MM.1S (cell line): ENCODE measurements around the gene TRIAP1.

Experiments
- DNase-seq: peaks from one replicate; pipeline ENCODE4 v3.0.0-alpha.2; 2015
- H2AFZ ChIP-seq: fragments of 300-600 bp; sonication (generic); 2 replicates; pipeline ENCODE4 v1.6.0; 2016; ENCODE audit warnings: antibody characterized with exemption, low read length
- H3F3A ChIP-seq: fragments of 300-600 bp; sonication (generic); 2 replicates; pipeline ENCODE4 v1.6.1; 2016; ENCODE audit warnings: mild to moderate bottlenecking, antibody characterized with exemption, low read length, moderate library complexity, mixed read lengths; ENCODE audit not compliant: insufficient read depth
- H3K27ac ChIP-seq: fragments of 300-600 bp; sonication (generic); 2 replicates; pipeline ENCODE4 v1.5.1; 2016; ENCODE audit warnings: mild to moderate bottlenecking, low read length
- H3K27me3 ChIP-seq: fragments of 300-600 bp; sonication (generic); replicated peaks from 2 replicates; pipeline ENCODE4 v1.6.0; 2016; ENCODE audit warnings: low read length; ENCODE audit not compliant: insufficient read depth
- H3K36me3 ChIP-seq: fragments of 300-600 bp; sonication (generic); replicated peaks from 2 replicates; pipeline ENCODE4 v1.6.1; 2016; ENCODE audit warnings: mild to moderate bottlenecking, low read length, mixed read lengths; ENCODE audit not compliant: insufficient read depth
- H3K4me1 ChIP-seq: fragments of 300-600 bp; sonication (generic); 2 replicates; pipeline ENCODE4 v1.6.1; 2016; ENCODE audit warnings: low read length, mixed read lengths
- H3K4me2 ChIP-seq: fragments of 300-600 bp; sonication (generic); 2 replicates; pipeline ENCODE4 v1.6.0; 2016; ENCODE audit warnings: low read depth, low read length
- H3K4me3 ChIP-seq: fragments of 300-600 bp; sonication (generic); 2 replicates; pipeline ENCODE4 v1.5.1; 2016; ENCODE audit warnings: low read length, mixed read lengths
- H3K79me2 ChIP-seq: fragments of 300-600 bp; sonication (generic); 2 replicates; pipeline ENCODE4 v1.6.1; 2016; ENCODE audit warnings: mixed run types, low read length, mixed read lengths
- H3K9ac ChIP-seq: fragments of 300-600 bp; sonication (generic); 2 replicates; pipeline ENCODE4 v1.6.1; 2016; ENCODE audit warnings: low read length, mixed read lengths
- H3K9me2 ChIP-seq: fragments of 300-600 bp; sonication (generic); replicated peaks from 2 replicates; pipeline ENCODE4 v1.6.1; 2016; ENCODE audit warnings: mild to moderate bottlenecking, low read length, mixed read lengths; ENCODE audit not compliant: insufficient read depth
- H3K9me3 ChIP-seq: fragments of 300-600 bp; sonication (generic); replicated peaks from 2 replicates; pipeline ENCODE4 v1.6.1; 2016; ENCODE audit warnings: mild to moderate bottlenecking, low read length, mixed read lengths; ENCODE audit not compliant: insufficient read depth
- H4K20me1 ChIP-seq: fragments of 300-600 bp; sonication (generic); 2 replicates; pipeline ENCODE4 v1.6.1; 2016; ENCODE audit warnings: mild to moderate bottlenecking, low read length, moderate library complexity, mixed read lengths; ENCODE audit not compliant: insufficient read depth
- CTCF ChIP-seq: fragments of 300-600 bp; sonication (generic); IDR thresholded peaks from 2 replicates; pipeline ENCODE4 v1.5.1; 2016; ENCODE audit warnings: antibody characterized with exemption, low read length, mixed read lengths
- EZH2 ChIP-seq: fragments of 300-600 bp; sonication (generic); optimal IDR thresholded peaks from 2 replicates; pipeline ENCODE3; 2017; ENCODE audit warnings: low read depth, mild to moderate bottlenecking, antibody characterized with exemption, low read length, mixed read lengths
- EZH2phosphoT487 ChIP-seq: fragments of 300-600 bp; sonication (generic); IDR thresholded peaks from 2 replicates; pipeline ENCODE4 v1.6.1; 2018; ENCODE audit warnings: antibody characterized with exemption, low read length

TRIAP1 gene

DNA sequence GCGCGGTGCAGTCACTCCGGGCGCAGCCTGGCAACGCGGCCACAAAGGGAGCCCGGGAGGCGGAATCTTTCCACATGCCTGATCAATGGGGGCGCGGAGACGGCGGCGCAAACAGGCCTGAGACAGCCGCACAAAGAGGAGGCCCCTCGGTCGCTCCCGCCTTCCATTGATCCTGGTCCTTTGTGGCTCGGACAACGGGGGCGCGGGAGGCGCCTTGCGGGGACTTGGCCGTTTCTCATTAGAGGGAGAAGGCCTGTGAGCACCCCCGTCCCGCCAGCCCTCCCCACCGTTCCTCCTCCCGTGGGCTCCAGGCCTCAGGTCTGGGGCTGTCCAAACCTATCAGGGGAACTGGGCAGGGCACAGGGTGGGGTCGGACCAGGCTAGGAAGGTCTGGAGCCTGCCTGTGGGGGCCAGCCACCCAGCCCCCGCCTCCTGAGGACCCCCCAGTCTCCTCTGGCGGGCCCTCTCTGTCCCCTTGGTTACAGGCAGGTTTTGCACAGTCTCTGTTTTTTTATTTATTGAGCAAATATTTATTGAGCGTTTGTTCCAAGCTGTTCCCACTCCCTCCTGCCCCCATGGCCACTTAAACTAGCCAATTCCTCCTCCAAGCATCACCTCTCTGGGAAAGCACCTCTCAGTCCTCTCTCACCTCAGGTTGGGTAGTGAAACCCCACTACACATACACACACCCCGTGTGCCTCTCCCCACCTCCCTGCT, 48.2 kb downstream of the TRIAP1 start:
- no peaks in the 10 kb centered on the region for H3K9me3 ChIP-seq
- H2AFZ ChIP-seq, result no peak overlapping the region
- H3K4me2 ChIP-seq, result no peak overlapping the region
- H3K9ac ChIP-seq, result no peak overlapping the region
- H3K9me2 ChIP-seq, result no peaks in the 10 kb centered on the region
- H3K36me3 ChIP-seq, result no peaks in the 10 kb centered on the region
- no peak for TF ChIP-seq EZH2phosphoT487
- no peak for TF ChIP-seq CTCF
- no peak for TF ChIP-seq EZH2
- H3K27ac ChIP-seq, result no peak overlapping the region
- no peaks in the 10 kb centered on the region for H3F3A ChIP-seq
- no peaks in the 10 kb centered on the region for H4K20me1 ChIP-seq
- no peaks in the 10 kb centered on the region for H3K4me1 ChIP-seq
- DNase-seq, result no peak
- no peaks in the 10 kb centered on the region for H3K27me3 ChIP-seq
- no peak overlapping the region for H3K4me3 ChIP-seq
- no peaks in the 10 kb centered on the region for H3K79me2 ChIP-seq

- Histone ChIP-seq H3K4me1 (no peaks in the 10 kb centered on the region), H3K27ac (no peak overlapping the region), H3F3A (no peaks in the 10 kb centered on the region), H2AFZ (no peak overlapping the region), H3K4me2 (no peak overlapping the region), H4K20me1 (no peaks in the 10 kb centered on the region), H3K4me3 (no peak overlapping the region), H3K9me3 (no peaks in the 10 kb centered on the region), H3K36me3 (no peaks in the 10 kb centered on the region), H3K9me2 (no peaks in the 10 kb centered on the region), H3K27me3 (no peaks in the 10 kb centered on the region), H3K9ac (no peak overlapping the region), H3K79me2 (no peaks in the 10 kb centered on the region)
- no peak for DNase-seq
- no peak for TF ChIP-seq EZH2phosphoT487
- no peak for TF ChIP-seq EZH2
- no peak for TF ChIP-seq CTCF
Measured at GRCh38 chr12:120394483-120395367, 51.5 kb downstream of the TRIAP1 start.
